HUES64 (cell line): ENCODE data around the gene RCE1.

Source experiments
- H3K27ac ChIP-seq: 2 replicates; pipeline ENCODE4 v1.7.0; 2013; ENCODE audit warnings: low read depth, low read length, inconsistent platforms
- H3K27me3 ChIP-seq: 2 replicates; pipeline ENCODE4 v1.6.1; 2013; ENCODE audit warnings: mild to moderate bottlenecking, low read length; ENCODE audit not compliant: insufficient read depth
- H3K36me3 ChIP-seq: 2 replicates; pipeline ENCODE4 v1.6.1; 2013; ENCODE audit warnings: mild to moderate bottlenecking, low read length; ENCODE audit not compliant: insufficient read depth
- H3K4me1 ChIP-seq: 2 replicates; pipeline ENCODE4 v1.6.1; 2013; ENCODE audit warnings: mild to moderate bottlenecking, low read length, moderate library complexity; ENCODE audit not compliant: insufficient read depth
- H3K4me3 ChIP-seq: 2 replicates; pipeline ENCODE4 v1.5.1; 2013; ENCODE audit warnings: mild to moderate bottlenecking, low read length, moderate library complexity
- H3K9ac ChIP-seq: 2 replicates; pipeline ENCODE4 v1.6.1; 2013; ENCODE audit warnings: mild to moderate bottlenecking, low read depth, low read length
- H3K9me3 ChIP-seq: 2 replicates; pipeline ENCODE4 v1.6.1; 2013; ENCODE audit warnings: low read depth, low read length; ENCODE audit not compliant: insufficient read depth
- WGBS: fragments of 150-250, 120-280 bp; methylation state at CpG from one replicate; pipeline ENCODE4 v1.1.7; 2013; ENCODE audit warnings: missing lambda C conversion rate; 5-methylcytosine and 5-hydroxymethylcytosine counted together

Gene RCE1

DNA sequence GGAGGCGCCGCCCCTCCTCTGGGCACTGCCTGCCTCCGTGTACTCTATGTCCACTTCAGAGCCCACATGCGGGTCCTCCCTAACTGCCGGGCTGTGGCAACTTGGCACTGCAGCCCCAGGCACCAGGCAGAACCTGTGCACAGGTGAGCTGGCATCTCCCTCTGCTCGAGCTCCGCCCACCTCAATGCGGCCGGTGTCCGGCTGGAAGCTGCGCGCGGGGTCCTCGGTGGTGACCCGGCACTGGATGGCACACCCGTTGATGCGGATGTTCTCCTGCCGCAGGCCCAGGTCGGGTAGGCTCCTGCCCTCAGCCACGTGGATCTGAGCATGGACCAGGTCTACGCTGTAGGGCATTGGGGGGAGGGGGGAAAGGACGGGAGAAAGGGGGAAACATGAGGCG lies 22.8 kb downstream of the RCE1 start:
- Histone ChIP-seq H3K9ac (no peak overlapping the region), H3K27me3 (no peaks in the 10 kb centered on the region), H3K36me3 (0 out of 2 replicates have a peak, but pooled peaks cover 4% of the 10 kb centered on the region), H3K4me1 (0 out of 2 replicates have a peak, but pooled peaks cover 3% of the 10 kb centered on the region), H3K27ac (no peak overlapping the region), H3K4me3 (no peak overlapping the region), H3K9me3 (no peaks in the 10 kb centered on the region)
- 95% methylated on average over 23 of the region's 23 CpGs for WGBS

DNA sequence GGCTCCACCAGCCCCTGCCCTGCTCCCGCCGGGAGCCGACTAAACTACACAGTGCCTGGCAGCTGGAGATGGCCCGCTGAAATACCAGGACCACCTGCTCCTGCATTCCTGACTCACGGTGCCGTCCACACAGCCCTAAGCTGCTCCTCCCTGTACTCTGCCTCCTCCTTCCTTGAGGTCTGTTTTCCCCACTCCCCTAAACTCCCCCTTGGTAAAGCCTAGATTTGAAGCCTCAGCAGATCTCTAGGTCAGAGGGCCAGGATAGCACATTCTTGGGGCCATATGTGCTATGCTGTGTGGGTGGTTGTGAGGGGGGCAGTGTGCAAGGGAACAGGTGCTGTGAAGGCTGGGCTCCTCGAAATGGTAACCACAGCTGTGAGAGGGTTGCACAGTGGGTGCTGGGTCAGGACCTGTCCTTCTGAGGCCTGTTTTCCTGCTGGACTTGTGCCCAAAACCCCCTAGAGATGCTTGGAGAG lies 23.3 kb downstream of the RCE1 start:
- Histone ChIP-seq H3K4me3 (no peak overlapping the region), H3K27me3 (no peaks in the 10 kb centered on the region), H3K36me3 (0 out of 2 replicates have a peak, but pooled peaks cover 4% of the 10 kb centered on the region), H3K27ac (no peak overlapping the region), H3K9me3 (no peaks in the 10 kb centered on the region), H3K9ac (no peak overlapping the region), H3K4me1 (0 out of 2 replicates have a peak, but pooled peaks cover 3% of the 10 kb centered on the region)
- 91% methylated on average over 7 of the region's 7 CpGs for WGBS

DNA sequence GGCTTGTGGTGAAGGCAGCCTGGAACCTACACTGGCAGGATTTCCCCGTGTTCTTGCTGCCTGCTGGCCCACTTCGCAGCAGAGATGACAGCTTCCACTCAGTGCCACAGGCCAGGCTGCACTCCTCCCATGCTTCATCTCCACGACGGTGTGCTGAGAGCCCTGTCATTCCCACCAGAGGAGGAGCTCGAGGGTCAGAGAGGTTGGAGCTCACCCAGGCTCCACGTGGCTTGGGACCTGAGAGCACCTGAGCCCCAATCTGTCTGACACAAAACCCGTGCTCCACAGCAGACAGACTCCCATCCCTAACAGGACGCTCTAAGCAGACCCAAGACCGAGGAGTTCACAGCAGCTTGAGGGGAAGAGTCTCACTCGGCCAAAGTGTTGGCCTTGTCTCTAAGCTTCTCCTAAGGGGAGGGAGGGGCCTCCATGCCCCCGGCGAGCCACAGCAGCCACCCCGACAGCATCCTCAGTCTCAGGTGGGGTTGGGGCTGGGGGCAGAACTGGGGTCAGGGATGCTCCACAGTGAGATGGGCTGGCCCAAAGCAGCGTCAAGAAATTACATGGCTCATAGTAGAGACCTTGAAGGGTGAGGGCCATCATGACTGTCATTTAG lies 24.3 kb downstream of the RCE1 start:
- H3K9ac ChIP-seq: no peak overlapping the region
- no peak overlapping the region for H3K27ac ChIP-seq
- H3K36me3 ChIP-seq: 0 out of 2 replicates have a peak, but pooled peaks cover under 1% of the 10 kb centered on the region
- 0 out of 2 replicates have a peak, but pooled peaks cover 3% of the 10 kb centered on the region for H3K4me1 ChIP-seq
- WGBS: 87% methylated on average over 14 of the region's 14 CpGs
- H3K4me3 ChIP-seq: no peak overlapping the region
- H3K9me3 ChIP-seq: no peaks in the 10 kb centered on the region
- no peaks in the 10 kb centered on the region for H3K27me3 ChIP-seq

DNA sequence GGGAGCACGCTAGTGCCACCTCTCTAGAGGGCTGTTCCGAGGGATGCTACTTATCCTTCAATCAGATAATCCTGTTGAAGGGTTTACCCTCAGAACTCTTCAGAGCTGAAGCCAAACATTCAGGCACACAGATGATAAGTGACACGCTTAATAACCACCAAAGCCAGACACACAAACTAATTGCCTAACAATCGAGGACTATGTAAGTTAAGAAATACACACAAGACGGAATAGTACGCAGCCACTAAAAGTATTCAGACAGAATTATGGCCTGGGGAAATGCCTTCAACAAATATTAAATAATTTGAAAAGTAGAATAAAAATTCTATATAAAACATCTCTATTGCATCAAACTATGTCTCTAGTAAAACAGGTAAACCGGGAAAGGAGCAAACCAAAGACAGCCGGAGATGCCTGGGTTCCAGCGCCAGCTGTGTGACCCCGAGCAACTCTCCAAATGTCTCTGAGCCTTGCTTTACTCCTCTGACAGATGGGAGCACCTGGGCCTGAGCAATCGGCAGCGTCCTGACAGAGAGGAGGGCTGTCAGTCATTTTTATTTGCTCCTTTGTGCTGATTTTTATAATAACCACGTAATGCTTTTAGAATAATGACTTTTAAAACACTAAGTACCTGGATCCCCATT lies 25.0 kb downstream of the RCE1 start:
- WGBS: 91% methylated on average over 13 of the region's 13 CpGs

DNA sequence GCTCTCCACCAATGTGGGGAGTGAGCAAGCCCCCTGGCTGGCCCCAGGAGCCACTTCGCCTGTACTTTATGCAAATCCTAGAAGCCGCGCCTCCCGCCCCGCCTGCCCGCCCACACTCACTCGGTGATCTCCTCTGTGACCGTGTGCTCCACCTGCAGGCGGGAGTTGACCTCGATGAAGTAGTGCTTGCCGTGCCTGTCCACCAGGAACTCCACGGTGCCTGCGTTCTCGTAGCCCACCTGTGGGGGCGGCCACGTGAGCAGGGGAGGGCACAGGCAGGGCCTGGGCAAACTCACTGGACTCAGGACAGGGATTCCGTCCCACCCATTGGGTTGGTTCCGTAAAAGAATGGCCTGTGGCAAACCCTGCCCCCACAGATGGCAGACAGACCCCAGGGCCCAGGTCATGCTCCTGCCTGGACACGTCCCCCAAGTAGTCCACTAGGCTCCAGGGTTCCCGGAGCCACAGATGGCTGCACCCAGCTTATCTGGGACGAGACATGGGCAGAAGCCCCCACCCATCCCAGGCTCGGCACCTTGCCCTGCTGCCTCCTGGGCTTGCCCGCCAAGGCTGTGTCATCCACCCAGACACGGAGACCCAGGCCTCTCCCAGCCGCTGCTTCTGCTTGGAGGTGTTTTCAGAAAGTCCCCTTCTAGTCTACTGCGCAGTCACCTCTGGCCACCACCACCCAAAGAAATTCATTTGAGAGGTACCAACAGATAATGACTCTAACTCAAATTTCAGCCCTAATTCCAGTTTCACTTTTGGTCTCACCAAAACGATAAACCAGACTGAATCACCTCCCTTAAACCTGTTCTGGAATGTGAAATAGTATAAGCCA lies 25.7 kb downstream of the RCE1 start:
- no peak overlapping the region for H3K4me3 ChIP-seq
- no peak overlapping the region for H3K27ac ChIP-seq
- H3K27me3 ChIP-seq: no peaks in the 10 kb centered on the region
- 45% methylated on average over 27 of the region's 27 CpGs for WGBS
- H3K36me3 ChIP-seq: no peaks in the 10 kb centered on the region
- H3K4me1 ChIP-seq: 0 out of 2 replicates have a peak, but pooled peaks cover 3% of the 10 kb centered on the region
- no peaks in the 10 kb centered on the region for H3K9me3 ChIP-seq
- peak overlapping the region; percentile 10; the same call in 1 of the 2 replicates for H3K9ac ChIP-seq

More for the DNA sequence above, 25.0 kb downstream of the RCE1 start:
- Histone ChIP-seq H3K9ac (no peak overlapping the region), H3K4me3 (no peak overlapping the region), H3K27me3 (no peaks in the 10 kb centered on the region), H3K27ac (no peak overlapping the region), H3K36me3 (no peaks in the 10 kb centered on the region), H3K9me3 (no peaks in the 10 kb centered on the region), H3K4me1 (0 out of 2 replicates have a peak, but pooled peaks cover 3% of the 10 kb centered on the region)

DNA sequence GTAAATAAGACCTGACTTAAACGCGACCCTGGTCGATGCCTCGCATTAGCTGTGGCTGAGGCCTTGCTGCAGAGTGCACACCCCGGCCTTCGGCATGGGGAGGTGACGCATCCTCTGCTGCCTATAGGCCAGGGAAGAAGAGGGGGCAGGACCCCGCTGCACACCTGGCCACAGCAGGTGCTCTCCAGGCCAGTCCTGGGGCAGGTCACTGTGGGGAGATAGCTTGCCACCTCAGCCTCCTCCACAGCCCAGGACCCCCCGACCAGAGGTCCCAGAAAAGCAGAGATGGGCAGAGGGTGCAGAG lies 26.3 kb downstream of the RCE1 start:
- Histone ChIP-seq H3K36me3 (no peaks in the 10 kb centered on the region), H3K4me3 (no peak overlapping the region), H3K4me1 (0 out of 2 replicates have a peak, but pooled peaks cover 3% of the 10 kb centered on the region), H3K9ac (no peak overlapping the region), H3K9me3 (no peaks in the 10 kb centered on the region), H3K27me3 (no peaks in the 10 kb centered on the region), H3K27ac (no peak overlapping the region)
- WGBS: 94% methylated on average over 9 of the region's 9 CpGs

DNA sequence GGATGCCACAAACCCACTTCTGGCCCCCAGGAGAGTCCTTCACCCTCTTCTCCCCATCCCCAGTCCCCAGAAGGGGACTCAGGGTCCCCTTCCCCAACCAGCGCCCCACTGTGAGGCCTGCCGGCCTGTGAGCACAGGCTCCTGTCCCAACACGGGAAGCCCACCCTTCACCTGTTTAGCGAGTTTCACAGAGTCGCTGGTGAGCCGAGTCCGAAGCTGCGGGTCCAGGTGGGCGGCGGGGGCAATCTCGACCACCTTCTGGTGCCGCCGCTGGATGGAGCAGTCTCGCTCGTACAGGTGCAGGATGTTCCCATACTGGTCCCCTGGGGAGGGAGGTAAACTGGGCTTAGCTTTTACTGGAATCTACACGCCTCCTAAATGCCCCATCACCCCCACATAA lies 26.9 kb downstream of the RCE1 start:
- no peaks in the 10 kb centered on the region for H3K36me3 ChIP-seq
- H3K9me3 ChIP-seq: no peaks in the 10 kb centered on the region
- no peak overlapping the region for H3K27ac ChIP-seq
- H3K9ac ChIP-seq: no peak overlapping the region
- 0 out of 2 replicates have a peak, but pooled peaks cover 3% of the 10 kb centered on the region for H3K4me1 ChIP-seq
- 96% methylated on average over 16 of the region's 16 CpGs for WGBS
- H3K4me3 ChIP-seq: no peak overlapping the region
- no peaks in the 10 kb centered on the region for H3K27me3 ChIP-seq

DNA sequence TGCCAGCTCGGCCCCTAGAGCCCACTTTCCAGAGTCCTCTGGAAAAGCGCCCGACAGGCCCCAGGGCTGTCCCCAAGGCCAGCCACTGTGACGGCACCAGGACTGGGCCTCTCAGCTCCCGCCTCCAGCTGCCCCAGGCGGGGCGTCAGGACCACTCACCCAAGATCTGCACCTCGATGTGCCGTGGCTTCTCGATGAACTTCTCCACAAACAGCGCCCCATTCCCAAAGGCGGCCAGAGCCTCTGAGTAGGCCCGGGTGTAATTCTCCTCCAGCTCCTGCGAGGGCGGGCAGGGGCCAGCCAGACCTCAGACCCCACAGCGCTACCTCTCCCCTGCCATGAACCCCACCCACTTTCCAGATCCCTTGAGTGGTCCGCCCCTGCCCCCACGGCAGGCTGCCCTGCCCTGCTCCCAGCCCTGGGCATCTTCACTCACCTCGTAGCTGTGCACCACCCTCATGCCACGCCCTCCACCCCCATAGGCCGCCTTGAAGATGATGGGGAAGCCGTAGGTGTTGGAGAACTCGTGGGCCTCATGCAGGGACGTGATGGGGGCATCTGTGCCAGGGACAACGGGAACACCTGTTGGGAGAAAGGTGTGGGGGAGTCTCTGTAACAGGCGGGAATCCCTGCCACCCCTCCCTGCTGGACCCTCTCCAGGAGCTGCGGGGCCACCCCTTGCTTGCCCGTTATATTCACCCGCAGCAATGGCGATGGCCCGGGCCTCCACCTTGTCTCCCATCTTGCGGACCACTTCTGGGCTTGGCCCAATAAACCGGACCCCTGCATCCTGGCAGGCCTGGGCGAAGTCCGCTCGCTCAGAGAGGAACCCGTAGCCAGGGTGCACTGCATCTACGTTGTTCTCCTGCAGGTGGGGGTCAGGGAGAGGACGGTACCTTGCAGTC lies 27.6 kb downstream of the RCE1 start:
- H3K4me1 ChIP-seq: 0 out of 2 replicates have a peak, but pooled peaks cover 3% of the 10 kb centered on the region
- H3K36me3 ChIP-seq: no peaks in the 10 kb centered on the region
- H3K9ac ChIP-seq: no peak overlapping the region
- H3K27me3 ChIP-seq: no peaks in the 10 kb centered on the region
- H3K4me3 ChIP-seq: no peak overlapping the region
- 94% methylated on average over 39 of the region's 39 CpGs for WGBS
- H3K27ac ChIP-seq: no peak overlapping the region
- H3K9me3 ChIP-seq: no peaks in the 10 kb centered on the region

DNA sequence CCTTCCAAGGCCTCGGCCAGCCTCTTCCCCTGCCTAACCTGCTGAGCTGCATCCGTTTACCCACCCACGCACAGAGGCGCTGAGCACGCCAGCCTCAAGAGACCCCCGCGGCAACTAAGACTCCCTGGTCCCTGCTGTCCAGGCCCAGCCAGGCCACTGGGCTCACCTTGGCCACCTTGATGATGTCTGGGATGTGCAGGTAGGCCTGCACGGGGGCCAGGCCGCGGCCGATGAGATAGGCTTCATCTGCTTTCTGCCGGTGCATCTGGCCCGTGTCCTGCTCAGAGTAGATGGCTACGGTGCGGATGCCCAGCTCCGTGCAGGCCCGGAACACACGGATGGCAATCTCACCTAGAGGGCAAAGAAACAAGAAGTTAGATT lies 28.3 kb downstream of the RCE1 start:
- H3K4me1 ChIP-seq: 0 out of 2 replicates have a peak, but pooled peaks cover 3% of the 10 kb centered on the region
- no peaks in the 10 kb centered on the region for H3K27me3 ChIP-seq
- no peaks in the 10 kb centered on the region for H3K36me3 ChIP-seq
- no peak overlapping the region for H3K4me3 ChIP-seq
- WGBS: 95% methylated on average over 18 of the region's 18 CpGs
- H3K9ac ChIP-seq: no peak overlapping the region
- no peaks in the 10 kb centered on the region for H3K9me3 ChIP-seq
- H3K27ac ChIP-seq: no peak overlapping the region

DNA sequence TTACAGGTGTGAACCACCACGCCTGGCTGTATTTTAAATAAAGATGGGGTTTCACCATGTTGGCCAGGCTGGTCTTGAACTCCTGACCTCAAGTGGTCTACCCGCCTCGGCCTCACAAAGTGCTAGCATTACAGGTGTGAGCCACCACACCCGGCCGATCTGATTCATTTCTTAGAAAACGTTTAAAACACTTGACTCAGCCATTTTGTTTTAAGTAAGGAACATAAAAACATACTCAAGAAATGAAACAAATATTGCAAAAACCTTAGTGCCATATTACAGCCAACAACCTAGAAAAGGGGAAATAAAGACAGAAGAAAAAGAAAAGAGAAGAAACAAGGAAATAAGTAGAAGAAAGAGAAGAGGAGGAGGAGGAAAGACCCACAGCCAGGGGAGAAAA lies 31.0 kb downstream of the RCE1 start:
- no peaks in the 10 kb centered on the region for H3K4me1 ChIP-seq
- WGBS: 96% methylated on average over 6 of the region's 6 CpGs
- H3K4me3 ChIP-seq: no peak overlapping the region
- no peaks in the 10 kb centered on the region for H3K9me3 ChIP-seq
- H3K36me3 ChIP-seq: no peaks in the 10 kb centered on the region
- no peak overlapping the region for H3K27ac ChIP-seq
- no peak overlapping the region for H3K9ac ChIP-seq
- H3K27me3 ChIP-seq: no peaks in the 10 kb centered on the region
